ENCODE results near the gene IL1RAP. TPM values are rescaled to one million over a fixed set of nuclear protein-coding genes. Genes with fewer than 3 reads are reported as not detected.

The IL1RAP gene
- total and polyA plus RNA-seq, 2 experiments from 2014 or later: 14.6 to 46.5 TPM

DNA sequence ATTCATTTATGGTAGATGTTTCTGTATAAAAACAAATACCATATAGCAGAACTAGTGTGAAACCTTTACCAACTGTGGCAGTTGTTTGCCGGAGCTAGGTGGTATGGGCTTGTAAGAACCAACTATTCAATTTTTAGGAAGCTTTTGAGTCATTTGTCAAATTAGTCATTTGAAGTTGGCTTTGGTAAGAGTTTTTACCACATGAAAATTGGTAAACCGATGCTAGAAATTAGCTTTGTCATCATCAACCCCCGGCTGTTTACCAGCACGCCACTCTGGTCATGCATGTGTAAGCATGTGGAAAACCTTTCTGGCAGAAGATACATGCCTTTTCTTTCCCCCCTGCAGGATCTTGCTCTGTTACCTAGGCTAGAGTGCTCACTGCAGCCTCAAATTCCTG is 63.3 kb downstream of the IL1RAP start:
- Histone ChIP-seq H3K4me2 (no peak overlapping the region), H3K79me2 (no peaks in the 10 kb centered on the region), H3K4me1 (ENCODE audit: insufficient read depth) (no peaks in the 10 kb centered on the region), H3K36me3 (replicated peaks; ENCODE audit: insufficient read depth, low read depth) (no peaks in the 10 kb centered on the region), H3K4me3 (no peak overlapping the region), H3K27me3 (no peaks in the 10 kb centered on the region), H2AFZ (no peak overlapping the region), H3K9me3 (ENCODE audit: low read depth) (no peaks in the 10 kb centered on the region), H4K20me1 (ENCODE audit: insufficient read depth, poor library complexity, severe bottlenecking) (no peaks in the 10 kb centered on the region), H3K9me2 (replicated peaks; ENCODE audit: insufficient read depth) (no peaks in the 10 kb centered on the region), H3K27ac (no peak overlapping the region)
- WGBS (ENCODE audit: low lambda C conversion rate, missing lambda C conversion rate): 100% methylated on average over 4 of the region's 4 CpGs
- TF ChIP-seq EZH2 (IDR thresholded peaks at IDR 0.05; ENCODE audit: borderline replicate concordance): no peak
- TF ChIP-seq EZH2phosphoT487 (IDR thresholded peaks at IDR 0.05; ENCODE audit: low read depth, severe bottlenecking, unreplicated experiment): no peak
- TF ChIP-seq CTCF (IDR thresholded peaks at IDR 0.05; ENCODE audit: poor library complexity): no peak
- no peak for DNase-seq (ENCODE audit: low spot score)

- Histone ChIP-seq H3K9me2 (replicated peaks; ENCODE audit: insufficient read depth) (no peaks in the 10 kb centered on the region), H3K27me3 (no peaks in the 10 kb centered on the region), H3K27ac (no peak overlapping the region), H3K36me3 (replicated peaks; ENCODE audit: insufficient read depth, low read depth) (no peaks in the 10 kb centered on the region), H3K4me3 (no peak overlapping the region), H3K4me2 (no peak overlapping the region), H4K20me1 (ENCODE audit: insufficient read depth, poor library complexity, severe bottlenecking) (no peaks in the 10 kb centered on the region), H3K79me2 (no peaks in the 10 kb centered on the region), H3K4me1 (ENCODE audit: insufficient read depth) (no peaks in the 10 kb centered on the region), H3K9me3 (ENCODE audit: low read depth) (no peaks in the 10 kb centered on the region), H2AFZ (no peak overlapping the region)
- DNase-seq (ENCODE audit: low spot score): no peak
- no peak for TF ChIP-seq CTCF (IDR thresholded peaks at IDR 0.05; ENCODE audit: poor library complexity)
- TF ChIP-seq EZH2phosphoT487 (IDR thresholded peaks at IDR 0.05; ENCODE audit: low read depth, severe bottlenecking, unreplicated experiment): no peak
- TF ChIP-seq EZH2 (IDR thresholded peaks at IDR 0.05; ENCODE audit: borderline replicate concordance): no peak
- 75% methylated on average over 3 of the region's 3 CpGs for WGBS (ENCODE audit: low lambda C conversion rate, missing lambda C conversion rate)
Measured at GRCh38 chr3:190579514-190580137, 65.7 kb downstream of the IL1RAP start.

DNA sequence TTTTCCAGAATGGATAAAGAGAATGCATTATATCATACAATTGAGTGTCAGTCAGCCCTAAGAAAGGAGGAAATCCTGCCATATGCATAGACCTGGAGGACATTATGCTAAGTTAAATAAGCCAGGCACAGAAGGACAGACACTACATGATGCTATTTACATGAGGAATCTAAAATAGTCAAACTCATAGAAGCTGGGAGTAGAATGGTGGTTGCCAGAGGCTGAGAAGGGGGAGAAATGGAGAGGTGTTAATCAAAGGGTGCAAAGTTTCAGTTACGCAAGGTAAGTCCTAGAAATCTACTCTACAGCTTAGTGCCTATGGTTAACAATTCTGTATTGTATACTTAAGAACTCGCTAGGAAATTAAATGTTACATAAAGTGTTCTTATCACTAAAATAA is 66.5 kb downstream of the IL1RAP start:
- no peaks in the 10 kb centered on the region for H4K20me1 ChIP-seq (ENCODE audit: insufficient read depth, poor library complexity, severe bottlenecking)
- no peaks in the 10 kb centered on the region for H3K4me1 ChIP-seq (ENCODE audit: insufficient read depth)
- 80% methylated on average over 2 of the region's 2 CpGs for WGBS (ENCODE audit: low lambda C conversion rate, missing lambda C conversion rate)
- no peaks in the 10 kb centered on the region for H3K9me2 ChIP-seq (replicated peaks; ENCODE audit: insufficient read depth)
- H3K4me2 ChIP-seq: no peak overlapping the region
- H3K27me3 ChIP-seq: no peaks in the 10 kb centered on the region
- H3K9me3 ChIP-seq (ENCODE audit: low read depth): no peaks in the 10 kb centered on the region
- no peak overlapping the region for H2AFZ ChIP-seq
- no peaks in the 10 kb centered on the region for H3K36me3 ChIP-seq (replicated peaks; ENCODE audit: insufficient read depth, low read depth)
- DNase-seq (ENCODE audit: low spot score): no peak
- H3K4me3 ChIP-seq: no peak overlapping the region
- H3K27ac ChIP-seq: no peak overlapping the region
- no peaks in the 10 kb centered on the region for H3K79me2 ChIP-seq
- TF ChIP-seq EZH2 (IDR thresholded peaks at IDR 0.05; ENCODE audit: borderline replicate concordance) (no peak), EZH2phosphoT487 (IDR thresholded peaks at IDR 0.05; ENCODE audit: low read depth, severe bottlenecking, unreplicated experiment) (no peak), CTCF (IDR thresholded peaks at IDR 0.05; ENCODE audit: poor library complexity) (no peak)

Measured in hepatocyte (in vitro differentiated cells).